SH-SY5Y (cell line): ENCODE measurements around the gene MPDZ.

Experiments used
- GATA2 ChIP-seq: IDR thresholded peaks from 2 replicates; pipeline ENCODE4 v1.6.1; 2011; ENCODE audit warnings: mild to moderate bottlenecking, low read depth, low read length
- GATA3 ChIP-seq: IDR thresholded peaks from 2 replicates; pipeline ENCODE4 v1.6.1; 2011; ENCODE audit warnings: low read depth, mild to moderate bottlenecking, low read length, moderate library complexity

DNA sequence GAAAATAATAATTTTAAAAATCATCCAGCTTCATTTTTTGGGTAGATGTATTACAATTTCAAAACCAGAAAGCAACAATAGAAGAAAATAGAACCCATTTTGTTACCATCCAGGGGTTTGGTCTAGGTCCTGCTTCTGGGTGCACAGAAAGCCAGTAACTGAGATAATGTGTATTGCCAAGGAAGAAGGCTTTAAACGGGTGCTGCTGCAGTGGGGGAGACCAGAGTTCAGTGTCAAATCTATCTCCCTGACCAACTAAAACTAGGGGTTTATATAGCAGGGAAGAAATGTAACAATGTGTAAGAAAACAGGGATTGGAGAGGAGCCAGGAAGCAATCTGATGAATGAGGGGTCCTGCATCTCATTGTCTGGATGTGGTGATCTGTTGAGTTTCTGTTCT, 17.5 kb upstream of the MPDZ start:
- TF ChIP-seq GATA2: no peak
- no peak for TF ChIP-seq GATA3
